H1 (cell line): Measurements from ENCODE around the gene MYL9. TPM values are rescaled to one million over a fixed set of nuclear protein-coding genes. Genes with fewer than 3 reads are reported as not detected.

Source experiments
- polyA plus RNA-seq, 7 experiments: library from polyadenylated mRNA; depleted of rRNA in 3 of 7; stranded (reverse) in 5 of 7; unstranded in 2 of 7; fragments of >200 nt in 5 of 7; fragments of 200-250 nt in 2 of 7; gene quantifications; 1 replicate in 5 of 7; 2 replicates in 1 of 7; 4 replicates in 1 of 7; pipeline versions ENCODE4 v1.2.1 to v1.2.3, GENCODE V29; 2011 to 2013; ENCODE audit warnings: missing spikeins in 2 of 7, mixed read lengths in 2 of 7
- total RNA-seq: library from RNA; stranded (reverse); fragmentation: NEBNext Ultra II Directional; extraction: Animal tissue kit (Norgen Biotek cat#: 25700); gene quantifications from 2 replicates; pipeline ENCODE4 v1.2.1, GENCODE V29; 2021
- TF ChIP-seq, protein P1 (sequence below): fragments of 300-600 bp; sonication (generic); IDR thresholded peaks from 2 replicates; pipeline ENCODE4 v1.7.1; 2012; ENCODE audit warnings: low read length, moderate library complexity, mild to moderate bottlenecking, inconsistent platforms; ENCODE audit not compliant: insufficient replicate concordance

Gene MYL9
- total and polyA plus RNA-seq, 2 of the 8 experiments (the other 6 are each of a cell fraction or from before 2014, with no cell fraction given) = 26.8 to 193 TPM

- TF ChIP-seq, protein P1, sequence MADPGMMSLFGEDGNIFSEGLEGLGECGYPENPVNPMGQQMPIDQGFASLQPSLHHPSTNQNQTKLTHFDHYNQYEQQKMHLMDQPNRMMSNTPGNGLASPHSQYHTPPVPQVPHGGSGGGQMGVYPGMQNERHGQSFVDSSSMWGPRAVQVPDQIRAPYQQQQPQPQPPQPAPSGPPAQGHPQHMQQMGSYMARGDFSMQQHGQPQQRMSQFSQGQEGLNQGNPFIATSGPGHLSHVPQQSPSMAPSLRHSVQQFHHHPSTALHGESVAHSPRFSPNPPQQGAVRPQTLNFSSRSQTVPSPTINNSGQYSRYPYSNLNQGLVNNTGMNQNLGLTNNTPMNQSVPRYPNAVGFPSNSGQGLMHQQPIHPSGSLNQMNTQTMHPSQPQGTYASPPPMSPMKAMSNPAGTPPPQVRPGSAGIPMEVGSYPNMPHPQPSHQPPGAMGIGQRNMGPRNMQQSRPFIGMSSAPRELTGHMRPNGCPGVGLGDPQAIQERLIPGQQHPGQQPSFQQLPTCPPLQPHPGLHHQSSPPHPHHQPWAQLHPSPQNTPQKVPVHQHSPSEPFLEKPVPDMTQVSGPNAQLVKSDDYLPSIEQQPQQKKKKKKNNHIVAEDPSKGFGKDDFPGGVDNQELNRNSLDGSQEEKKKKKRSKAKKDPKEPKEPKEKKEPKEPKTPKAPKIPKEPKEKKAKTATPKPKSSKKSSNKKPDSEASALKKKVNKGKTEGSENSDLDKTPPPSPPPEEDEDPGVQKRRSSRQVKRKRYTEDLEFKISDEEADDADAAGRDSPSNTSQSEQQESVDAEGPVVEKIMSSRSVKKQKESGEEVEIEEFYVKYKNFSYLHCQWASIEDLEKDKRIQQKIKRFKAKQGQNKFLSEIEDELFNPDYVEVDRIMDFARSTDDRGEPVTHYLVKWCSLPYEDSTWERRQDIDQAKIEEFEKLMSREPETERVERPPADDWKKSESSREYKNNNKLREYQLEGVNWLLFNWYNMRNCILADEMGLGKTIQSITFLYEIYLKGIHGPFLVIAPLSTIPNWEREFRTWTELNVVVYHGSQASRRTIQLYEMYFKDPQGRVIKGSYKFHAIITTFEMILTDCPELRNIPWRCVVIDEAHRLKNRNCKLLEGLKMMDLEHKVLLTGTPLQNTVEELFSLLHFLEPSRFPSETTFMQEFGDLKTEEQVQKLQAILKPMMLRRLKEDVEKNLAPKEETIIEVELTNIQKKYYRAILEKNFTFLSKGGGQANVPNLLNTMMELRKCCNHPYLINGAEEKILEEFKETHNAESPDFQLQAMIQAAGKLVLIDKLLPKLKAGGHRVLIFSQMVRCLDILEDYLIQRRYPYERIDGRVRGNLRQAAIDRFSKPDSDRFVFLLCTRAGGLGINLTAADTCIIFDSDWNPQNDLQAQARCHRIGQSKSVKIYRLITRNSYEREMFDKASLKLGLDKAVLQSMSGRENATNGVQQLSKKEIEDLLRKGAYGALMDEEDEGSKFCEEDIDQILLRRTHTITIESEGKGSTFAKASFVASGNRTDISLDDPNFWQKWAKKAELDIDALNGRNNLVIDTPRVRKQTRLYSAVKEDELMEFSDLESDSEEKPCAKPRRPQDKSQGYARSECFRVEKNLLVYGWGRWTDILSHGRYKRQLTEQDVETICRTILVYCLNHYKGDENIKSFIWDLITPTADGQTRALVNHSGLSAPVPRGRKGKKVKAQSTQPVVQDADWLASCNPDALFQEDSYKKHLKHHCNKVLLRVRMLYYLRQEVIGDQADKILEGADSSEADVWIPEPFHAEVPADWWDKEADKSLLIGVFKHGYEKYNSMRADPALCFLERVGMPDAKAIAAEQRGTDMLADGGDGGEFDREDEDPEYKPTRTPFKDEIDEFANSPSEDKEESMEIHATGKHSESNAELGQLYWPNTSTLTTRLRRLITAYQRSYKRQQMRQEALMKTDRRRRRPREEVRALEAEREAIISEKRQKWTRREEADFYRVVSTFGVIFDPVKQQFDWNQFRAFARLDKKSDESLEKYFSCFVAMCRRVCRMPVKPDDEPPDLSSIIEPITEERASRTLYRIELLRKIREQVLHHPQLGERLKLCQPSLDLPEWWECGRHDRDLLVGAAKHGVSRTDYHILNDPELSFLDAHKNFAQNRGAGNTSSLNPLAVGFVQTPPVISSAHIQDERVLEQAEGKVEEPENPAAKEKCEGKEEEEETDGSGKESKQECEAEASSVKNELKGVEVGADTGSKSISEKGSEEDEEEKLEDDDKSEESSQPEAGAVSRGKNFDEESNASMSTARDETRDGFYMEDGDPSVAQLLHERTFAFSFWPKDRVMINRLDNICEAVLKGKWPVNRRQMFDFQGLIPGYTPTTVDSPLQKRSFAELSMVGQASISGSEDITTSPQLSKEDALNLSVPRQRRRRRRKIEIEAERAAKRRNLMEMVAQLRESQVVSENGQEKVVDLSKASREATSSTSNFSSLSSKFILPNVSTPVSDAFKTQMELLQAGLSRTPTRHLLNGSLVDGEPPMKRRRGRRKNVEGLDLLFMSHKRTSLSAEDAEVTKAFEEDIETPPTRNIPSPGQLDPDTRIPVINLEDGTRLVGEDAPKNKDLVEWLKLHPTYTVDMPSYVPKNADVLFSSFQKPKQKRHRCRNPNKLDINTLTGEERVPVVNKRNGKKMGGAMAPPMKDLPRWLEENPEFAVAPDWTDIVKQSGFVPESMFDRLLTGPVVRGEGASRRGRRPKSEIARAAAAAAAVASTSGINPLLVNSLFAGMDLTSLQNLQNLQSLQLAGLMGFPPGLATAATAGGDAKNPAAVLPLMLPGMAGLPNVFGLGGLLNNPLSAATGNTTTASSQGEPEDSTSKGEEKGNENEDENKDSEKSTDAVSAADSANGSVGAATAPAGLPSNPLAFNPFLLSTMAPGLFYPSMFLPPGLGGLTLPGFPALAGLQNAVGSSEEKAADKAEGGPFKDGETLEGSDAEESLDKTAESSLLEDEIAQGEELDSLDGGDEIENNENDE = no peak
- TF ChIP-seq, all 59 proteins: peak for 0
Measured at GRCh38 chr20:36565520-36565919, 24.2 kb downstream of the MYL9 start (continued).
